ENCODE results near the gene MS4A2. TPM values are rescaled to one million over a fixed set of nuclear protein-coding genes. Genes with fewer than 3 reads are reported as not detected.
A peak's percentile ranks its signal among the peaks of the same experiment; 100 is the strongest.

The MS4A2 gene
- polyA plus RNA-seq, 3 donors, result 0.19 to 0.26 TPM; not detected in 1

DNA sequence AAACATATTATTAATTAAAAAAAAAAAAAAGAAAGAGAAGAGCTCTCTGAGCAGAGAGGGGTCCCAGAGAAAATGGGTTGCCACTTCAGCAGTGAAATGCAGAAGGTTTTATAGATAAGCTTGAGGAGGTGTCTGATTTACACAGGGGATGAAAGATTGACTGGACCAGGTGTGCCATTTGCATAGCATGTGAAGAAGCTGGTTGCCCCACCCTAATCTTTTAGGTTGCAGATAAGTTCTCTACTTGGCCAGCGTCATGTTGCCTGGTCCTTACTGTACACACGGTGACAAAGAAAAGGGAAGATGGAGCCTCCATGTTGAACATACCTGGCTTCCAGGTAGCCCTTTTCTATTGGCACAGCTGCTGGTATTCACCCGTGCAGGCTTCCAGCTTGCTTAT is 41.4 kb downstream of the MS4A2 start:
- no peaks in the 10 kb centered on the region for H3K27me3 Mint-ChIP-seq (ENCODE audit: low read depth in 3 of 3)
- DNase-seq, result no peak
- H3K4me3 ChIP-seq (replicated peaks in 1 of 3; ENCODE audit: low read depth in 2 of 3, low read length in 3 of 3), result no peak overlapping the region
- TF ChIP-seq, protein P1, sequence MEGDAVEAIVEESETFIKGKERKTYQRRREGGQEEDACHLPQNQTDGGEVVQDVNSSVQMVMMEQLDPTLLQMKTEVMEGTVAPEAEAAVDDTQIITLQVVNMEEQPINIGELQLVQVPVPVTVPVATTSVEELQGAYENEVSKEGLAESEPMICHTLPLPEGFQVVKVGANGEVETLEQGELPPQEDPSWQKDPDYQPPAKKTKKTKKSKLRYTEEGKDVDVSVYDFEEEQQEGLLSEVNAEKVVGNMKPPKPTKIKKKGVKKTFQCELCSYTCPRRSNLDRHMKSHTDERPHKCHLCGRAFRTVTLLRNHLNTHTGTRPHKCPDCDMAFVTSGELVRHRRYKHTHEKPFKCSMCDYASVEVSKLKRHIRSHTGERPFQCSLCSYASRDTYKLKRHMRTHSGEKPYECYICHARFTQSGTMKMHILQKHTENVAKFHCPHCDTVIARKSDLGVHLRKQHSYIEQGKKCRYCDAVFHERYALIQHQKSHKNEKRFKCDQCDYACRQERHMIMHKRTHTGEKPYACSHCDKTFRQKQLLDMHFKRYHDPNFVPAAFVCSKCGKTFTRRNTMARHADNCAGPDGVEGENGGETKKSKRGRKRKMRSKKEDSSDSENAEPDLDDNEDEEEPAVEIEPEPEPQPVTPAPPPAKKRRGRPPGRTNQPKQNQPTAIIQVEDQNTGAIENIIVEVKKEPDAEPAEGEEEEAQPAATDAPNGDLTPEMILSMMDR (IDR thresholded peaks at IDR 0.05), result no peak
- H3K9me3 Mint-ChIP-seq, result peaks cover 0 to 11% (median 7%) of the 10 kb centered on the region in 7 donors
- H3K27ac ChIP-seq (ENCODE audit: low read depth in 1 of 2, low read length in 2 of 2), result no peak overlapping the region
- H2AFZ ChIP-seq (ENCODE audit: insufficient read depth, low read depth, low read length, poor library complexity, severe bottlenecking), result no peak overlapping the region
- no peak overlapping the region for H3K4me3 Mint-ChIP-seq
- H3K9me3 ChIP-seq (replicated peaks in 1 of 2; ENCODE audit: control insufficient read depth in 1 of 2, insufficient read depth in 1 of 2, low read length in 2 of 2), result peaks cover 0 to 6% of the 10 kb centered on the region in 2 donors
- intact Hi-C loops (cut with micrococcal nuclease), result loop anchor here in 1 of 2 donors (10.0 kb wide), 1 partner anchor 305 kb away; no protein-coding TSS in a partner anchor
- WGBS (ENCODE audit: insufficient coverage), result no CpG with 5 or more reads among the region's 3 CpGs
- H3K27me3 ChIP-seq (ENCODE audit: control insufficient read depth in 2 of 2, insufficient read depth in 2 of 2, low read length in 2 of 2), result no peaks in the 10 kb centered on the region
- H3K36me3 ChIP-seq (replicated peaks in 1 of 2; ENCODE audit: control insufficient read depth in 1 of 2, insufficient read depth in 2 of 2, low read length in 2 of 2), result no peaks in the 10 kb centered on the region
- no peak overlapping the region for H3K4me2 ChIP-seq (replicated peaks; ENCODE audit: extremely low read depth, low read length, poor library complexity, severe bottlenecking)
- H3K9ac ChIP-seq (ENCODE audit: insufficient read depth, low read length, poor library complexity, severe bottlenecking), result no peak overlapping the region
- no peaks in the 10 kb centered on the region for H4K20me1 ChIP-seq (ENCODE audit: insufficient read depth, low read length)
- H3K27ac Mint-ChIP-seq, result no peak overlapping the region
- no peaks in the 10 kb centered on the region for H3K36me3 Mint-ChIP-seq
- H3K4me1 ChIP-seq (ENCODE audit: control insufficient read depth in 1 of 2, insufficient read depth in 2 of 2, low read length in 2 of 2), result peaks cover 0 to 2% of the 10 kb centered on the region in 2 donors
- peaks cover 10% of the 10 kb centered on the region for H3K4me1 Mint-ChIP-seq
- no peaks in the 10 kb centered on the region for H3K79me2 ChIP-seq (ENCODE audit: insufficient read depth, low read length)

DNA sequence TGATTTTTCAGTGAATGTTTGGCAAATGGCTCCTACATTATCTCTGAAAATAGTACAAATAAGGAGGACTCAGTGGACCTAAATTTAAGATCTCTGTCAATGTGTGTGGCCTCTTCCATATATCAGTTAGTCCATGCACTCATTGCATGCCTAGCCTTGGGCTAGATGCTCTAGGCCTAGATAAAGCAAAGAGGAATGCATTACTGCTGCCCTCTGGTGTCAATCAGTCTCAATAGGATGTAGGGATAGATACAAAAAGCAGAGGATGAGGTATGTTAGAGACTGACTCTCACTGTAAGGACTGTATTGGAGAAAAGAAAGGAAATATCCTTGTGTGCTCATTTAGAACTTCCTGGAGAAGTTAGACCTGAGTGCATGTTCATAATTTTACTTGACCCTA is 42.0 kb downstream of the MS4A2 start:
- H2AFZ ChIP-seq (ENCODE audit: insufficient read depth, low read depth, low read length, poor library complexity, severe bottlenecking), result no peak overlapping the region
- H3K27me3 Mint-ChIP-seq (ENCODE audit: low read depth in 3 of 3), result no peaks in the 10 kb centered on the region
- H4K20me1 ChIP-seq (ENCODE audit: insufficient read depth, low read length), result no peaks in the 10 kb centered on the region
- TF ChIP-seq, protein P1 (IDR thresholded peaks at IDR 0.05), result peak; percentile 45
- no peak overlapping the region for H3K4me2 ChIP-seq (replicated peaks; ENCODE audit: extremely low read depth, low read length, poor library complexity, severe bottlenecking)
- peaks cover 0 to 11% (median 7%) of the 10 kb centered on the region in 7 donors for H3K9me3 Mint-ChIP-seq
- no peaks in the 10 kb centered on the region for H3K36me3 ChIP-seq (replicated peaks in 1 of 2; ENCODE audit: control insufficient read depth in 1 of 2, insufficient read depth in 2 of 2, low read length in 2 of 2)
- no peak overlapping the region for H3K27ac ChIP-seq (ENCODE audit: low read depth in 1 of 2, low read length in 2 of 2)
- peaks cover 0 to 6% of the 10 kb centered on the region in 2 donors for H3K9me3 ChIP-seq (replicated peaks in 1 of 2; ENCODE audit: control insufficient read depth in 1 of 2, insufficient read depth in 1 of 2, low read length in 2 of 2)
- H3K27ac Mint-ChIP-seq, result no peak overlapping the region
- H3K36me3 Mint-ChIP-seq, result no peaks in the 10 kb centered on the region
- no peak overlapping the region for H3K9ac ChIP-seq (ENCODE audit: insufficient read depth, low read length, poor library complexity, severe bottlenecking)
- H3K4me1 Mint-ChIP-seq, result peaks cover 10% of the 10 kb centered on the region
- H3K4me1 ChIP-seq (ENCODE audit: control insufficient read depth in 1 of 2, insufficient read depth in 2 of 2, low read length in 2 of 2), result peaks cover 0 to 2% of the 10 kb centered on the region in 2 donors
- no peaks in the 10 kb centered on the region for H3K79me2 ChIP-seq (ENCODE audit: insufficient read depth, low read length)
- no peaks in the 10 kb centered on the region for H3K27me3 ChIP-seq (ENCODE audit: control insufficient read depth in 2 of 2, insufficient read depth in 2 of 2, low read length in 2 of 2)
- peak; percentile 23 to 49 (median 47) for DNase-seq
- intact Hi-C loops (cut with micrococcal nuclease), result loop anchor here in 1 of 2 donors (10.0 kb wide), 1 partner anchor 306 kb away; no protein-coding TSS in a partner anchor
- H3K4me3 ChIP-seq (replicated peaks in 1 of 3; ENCODE audit: low read depth in 2 of 3, low read length in 3 of 3), result no peak overlapping the region
- H3K4me3 Mint-ChIP-seq, result no peak overlapping the region
